Measurements from ENCODE around the gene MUC5AC.
"Not testable (repeated sequence)": the region's sequence is repeated elsewhere in the genome, so short reads cannot be mapped to it uniquely, and the experiment has no call there.

The MUC5AC gene

GRCh38 chr11:1168256-1168655 lies 10.5 kb downstream of the MUC5AC start:
- H3K27ac ChIP-seq = no peak overlapping the region
- no peaks in the 10 kb centered on the region for H3K36me3 ChIP-seq (ENCODE audit: insufficient read depth, low read length)
- no peak overlapping the region for H3K9ac ChIP-seq (ENCODE audit: insufficient read length)
- no peak for TF ChIP-seq EZH2 (IDR thresholded peaks at IDR 0.05)
- no peak for TF ChIP-seq FOXP2 (optimal IDR thresholded peaks at IDR 0.05; ENCODE audit: control extremely low read depth, extremely low read length, insufficient read depth)
- no peak for TF ChIP-seq POLR2AphosphoS5 (IDR thresholded peaks at IDR 0.05; ENCODE audit: borderline replicate concordance, low read depth, low read length)
- no peak for DNase-seq (ENCODE audit: low read depth, low spot score)
- no peaks in the 10 kb centered on the region for H3K9me3 ChIP-seq (ENCODE audit: low read depth, low read length)
- no peak overlapping the region for H3K4me3 ChIP-seq

- H3K4me3 ChIP-seq = no peak overlapping the region
- TF ChIP-seq POLR2AphosphoS5 (IDR thresholded peaks at IDR 0.05; ENCODE audit: borderline replicate concordance, low read depth, low read length) = no peak
- no peak for TF ChIP-seq FOXP2 (optimal IDR thresholded peaks at IDR 0.05; ENCODE audit: control extremely low read depth, extremely low read length, insufficient read depth)
- TF ChIP-seq EZH2 (IDR thresholded peaks at IDR 0.05) = no peak
- DNase-seq (ENCODE audit: low read depth, low spot score) = no peak
Observed at GRCh38 chr11:1168721-1169161, 11.0 kb downstream of the MUC5AC start.

DNA sequence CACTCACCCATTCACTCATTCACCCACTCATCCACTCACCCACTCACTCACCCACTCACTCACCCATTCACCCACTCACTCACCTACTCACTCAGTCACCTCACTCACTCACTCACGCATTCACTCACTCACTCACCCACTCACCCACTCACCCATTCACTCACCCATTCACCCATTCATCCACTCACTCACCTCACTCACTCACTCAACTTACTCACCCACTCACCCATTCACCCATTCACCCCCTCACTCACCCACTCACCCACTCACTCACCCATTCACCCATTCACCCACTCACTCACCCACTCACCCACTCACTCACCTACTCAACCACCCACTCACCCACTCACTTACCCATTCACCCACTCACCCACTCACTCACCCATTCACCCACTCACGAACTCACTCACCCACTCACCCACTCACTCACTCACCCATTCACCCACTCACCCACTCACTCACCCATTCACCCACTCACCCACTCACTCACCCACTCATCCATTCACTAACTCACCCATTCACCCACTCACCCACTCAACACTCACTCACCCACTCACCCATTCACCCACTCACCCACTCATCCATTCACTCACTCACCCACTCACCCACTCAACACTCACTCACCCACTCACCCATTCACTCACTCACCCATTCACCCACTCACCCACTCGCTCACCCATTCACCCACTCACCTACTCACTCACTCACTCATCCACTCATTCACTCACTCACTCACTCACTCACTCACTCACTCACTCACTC lies 13.7 kb downstream of the MUC5AC start:
- no peak for TF ChIP-seq EZH2 (IDR thresholded peaks at IDR 0.05)
- no peak for TF ChIP-seq FOXP2 (optimal IDR thresholded peaks at IDR 0.05; ENCODE audit: control extremely low read depth, extremely low read length, insufficient read depth)
- TF ChIP-seq POLR2AphosphoS5 (IDR thresholded peaks at IDR 0.05; ENCODE audit: borderline replicate concordance, low read depth, low read length) = no peak
- Histone ChIP-seq H3K36me3 (ENCODE audit: insufficient read depth, low read length) (no peaks in the 10 kb centered on the region), H3K9me3 (ENCODE audit: low read depth, low read length) (no peaks in the 10 kb centered on the region), H3K4me3 (no peak overlapping the region), H3K27ac (no peak overlapping the region), H3K9ac (ENCODE audit: insufficient read length) (no peak overlapping the region)
- DNase-seq (ENCODE audit: low read depth, low spot score) = no peak

More at GRCh38 chr11:1168721-1169161, 11.0 kb downstream of the MUC5AC start:
- Histone ChIP-seq H3K9ac (ENCODE audit: insufficient read length) (no peak overlapping the region), H3K36me3 (ENCODE audit: insufficient read depth, low read length) (no peaks in the 10 kb centered on the region), H3K9me3 (ENCODE audit: low read depth, low read length) (no peaks in the 10 kb centered on the region), H3K27ac (no peak overlapping the region)

DNA sequence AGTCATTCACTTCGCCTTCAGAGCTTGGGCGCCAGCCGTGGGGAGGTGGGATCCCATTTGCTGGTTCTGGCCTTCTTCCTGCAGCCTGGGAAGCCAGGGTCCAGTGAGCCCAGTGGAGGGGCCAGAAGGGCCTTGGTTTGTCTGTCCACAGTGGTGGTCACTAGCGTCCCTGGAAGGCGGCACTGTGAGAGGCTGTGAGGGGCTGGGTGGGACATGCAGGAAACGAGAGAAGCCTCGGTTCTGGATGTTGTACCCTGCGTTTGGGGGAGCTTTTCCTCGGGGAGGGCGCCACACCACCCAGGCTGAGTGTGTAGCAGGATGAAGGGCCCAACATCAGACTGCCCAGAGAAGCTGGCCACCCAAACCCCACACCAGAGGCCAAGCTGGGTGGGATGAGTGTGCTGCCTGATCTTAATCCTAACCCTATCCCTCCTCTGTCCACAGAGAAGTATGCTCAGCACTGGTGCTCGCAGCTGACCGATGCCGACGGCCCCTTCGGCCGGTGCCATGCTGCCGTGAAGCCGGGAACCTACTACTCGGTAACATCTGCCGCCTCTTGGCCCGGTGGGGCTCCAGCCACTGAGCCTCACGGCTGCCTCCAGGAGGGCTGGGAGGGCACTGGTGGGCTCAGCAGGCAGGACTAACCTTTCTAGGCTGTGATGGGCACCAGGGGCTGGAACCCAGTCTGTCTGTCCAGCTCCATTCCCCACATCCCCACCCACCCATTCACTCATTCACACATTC lies 14.4 kb downstream of the MUC5AC start:
- no peak overlapping the region for H3K9ac ChIP-seq (ENCODE audit: insufficient read length)
- H3K36me3 ChIP-seq (ENCODE audit: insufficient read depth, low read length) = no peaks in the 10 kb centered on the region
- no peak for TF ChIP-seq EZH2 (IDR thresholded peaks at IDR 0.05)
- no peak for TF ChIP-seq POLR2AphosphoS5 (IDR thresholded peaks at IDR 0.05; ENCODE audit: borderline replicate concordance, low read depth, low read length)
- no peak for TF ChIP-seq FOXP2 (optimal IDR thresholded peaks at IDR 0.05; ENCODE audit: control extremely low read depth, extremely low read length, insufficient read depth)
- no peak overlapping the region for H3K4me3 ChIP-seq
- DNase-seq (ENCODE audit: low read depth, low spot score) = no peak
- no peaks in the 10 kb centered on the region for H3K9me3 ChIP-seq (ENCODE audit: low read depth, low read length)
- no peak overlapping the region for H3K27ac ChIP-seq

DNA sequence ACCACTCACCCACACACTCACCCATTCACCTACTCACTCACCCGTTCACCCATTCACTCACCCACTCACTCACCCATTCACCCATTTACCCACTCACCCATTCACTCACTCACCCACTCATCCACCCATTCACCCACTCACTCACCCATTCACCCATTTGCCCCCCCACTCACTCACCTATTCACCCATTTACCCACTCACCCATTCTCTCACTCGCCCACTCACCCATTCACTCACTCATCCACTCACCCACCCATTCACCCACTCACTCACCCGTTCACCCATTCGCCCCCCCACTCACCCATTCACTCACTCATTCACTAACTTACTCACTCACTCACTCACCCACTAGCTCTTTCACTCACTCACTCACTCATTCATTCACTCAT lies 15.0 kb downstream of the MUC5AC start:
- H3K9ac ChIP-seq (ENCODE audit: insufficient read length) = no peak overlapping the region
- H3K9me3 ChIP-seq (ENCODE audit: low read depth, low read length) = no peaks in the 10 kb centered on the region
- no peak overlapping the region for H3K4me3 ChIP-seq
- no peak for TF ChIP-seq POLR2AphosphoS5 (IDR thresholded peaks at IDR 0.05; ENCODE audit: borderline replicate concordance, low read depth, low read length)
- TF ChIP-seq FOXP2 (optimal IDR thresholded peaks at IDR 0.05; ENCODE audit: control extremely low read depth, extremely low read length, insufficient read depth) = no peak
- TF ChIP-seq EZH2 (IDR thresholded peaks at IDR 0.05) = no peak
- no peak overlapping the region for H3K27ac ChIP-seq
- no peak for DNase-seq (ENCODE audit: low read depth, low spot score)
- no peaks in the 10 kb centered on the region for H3K36me3 ChIP-seq (ENCODE audit: insufficient read depth, low read length)

- H3K9me3 ChIP-seq (ENCODE audit: low read depth, low read length); H3K4me3 ChIP-seq; H3K9ac ChIP-seq (ENCODE audit: insufficient read length); DNase-seq (ENCODE audit: low read depth, low spot score); H3K36me3 ChIP-seq (ENCODE audit: insufficient read depth, low read length); H3K27ac ChIP-seq: not testable (repeated sequence)
Observed at GRCh38 chr11:1173396-1173795, 15.6 kb downstream of the MUC5AC start.

DNA sequence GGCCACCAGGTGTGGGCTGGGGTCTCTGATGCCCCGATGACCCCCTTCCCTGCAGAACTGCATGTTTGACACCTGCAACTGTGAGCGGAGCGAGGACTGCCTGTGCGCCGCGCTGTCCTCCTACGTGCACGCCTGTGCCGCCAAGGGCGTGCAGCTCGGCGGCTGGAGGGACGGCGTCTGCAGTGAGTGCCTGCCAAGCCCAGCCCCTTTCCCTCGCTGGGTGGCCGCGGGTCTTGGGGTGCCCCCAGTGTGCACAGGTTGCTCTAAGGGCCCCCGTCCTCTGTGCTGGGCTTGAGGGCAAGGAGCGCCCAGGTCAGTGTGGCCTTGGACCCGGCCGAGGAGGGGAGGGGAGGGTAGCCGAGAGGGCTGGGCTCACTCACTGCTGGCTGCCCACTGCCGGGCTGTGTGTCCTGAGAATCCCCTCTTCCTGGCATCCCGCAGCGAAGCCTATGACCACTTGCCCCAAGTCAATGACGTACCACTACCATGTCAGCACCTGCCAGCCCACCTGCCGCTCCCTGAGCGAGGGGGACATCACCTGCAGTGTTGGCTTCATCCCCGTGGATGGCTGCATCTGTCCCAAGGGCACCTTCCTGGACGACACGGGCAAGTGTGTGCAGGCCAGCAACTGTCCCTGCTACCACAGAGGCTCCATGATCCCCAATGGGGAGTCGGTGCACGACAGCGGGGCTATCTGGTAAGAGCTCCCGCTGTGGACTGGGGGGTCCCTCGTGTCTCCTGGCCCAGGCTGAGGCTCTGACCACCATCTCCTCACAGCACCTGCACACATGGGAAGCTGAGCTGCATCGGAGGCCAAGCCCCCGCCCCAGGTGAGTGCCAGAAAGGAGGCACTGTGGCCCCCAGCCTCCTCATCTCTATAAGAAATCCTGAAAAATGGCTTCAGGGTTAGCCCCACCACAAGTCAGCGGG lies 17.0 kb downstream of the MUC5AC start:
- Histone ChIP-seq H3K36me3 (ENCODE audit: insufficient read depth, low read length) (no peaks in the 10 kb centered on the region), H3K9me3 (ENCODE audit: low read depth, low read length) (no peaks in the 10 kb centered on the region), H3K4me3 (no peak overlapping the region), H3K9ac (ENCODE audit: insufficient read length) (no peak overlapping the region), H3K27ac (no peak overlapping the region)
- no peak for DNase-seq (ENCODE audit: low read depth, low spot score)
- no peak for TF ChIP-seq EZH2 (IDR thresholded peaks at IDR 0.05)
- TF ChIP-seq FOXP2 (optimal IDR thresholded peaks at IDR 0.05; ENCODE audit: control extremely low read depth, extremely low read length, insufficient read depth) = no peak

Data from SK-N-MC (cell line).